Measurements from ENCODE around the gene COL6A2.
"Not testable (repeated sequence)": the region's sequence is repeated elsewhere in the genome, so short reads cannot be mapped to it uniquely, and the experiment has no call there.

COL6A2 gene

GRCh38 chr21:46141767-46142581 is 44.1 kb downstream of the COL6A2 start:
- no peak for DNase-seq (ENCODE audit: low read depth, low spot score)

DNA sequence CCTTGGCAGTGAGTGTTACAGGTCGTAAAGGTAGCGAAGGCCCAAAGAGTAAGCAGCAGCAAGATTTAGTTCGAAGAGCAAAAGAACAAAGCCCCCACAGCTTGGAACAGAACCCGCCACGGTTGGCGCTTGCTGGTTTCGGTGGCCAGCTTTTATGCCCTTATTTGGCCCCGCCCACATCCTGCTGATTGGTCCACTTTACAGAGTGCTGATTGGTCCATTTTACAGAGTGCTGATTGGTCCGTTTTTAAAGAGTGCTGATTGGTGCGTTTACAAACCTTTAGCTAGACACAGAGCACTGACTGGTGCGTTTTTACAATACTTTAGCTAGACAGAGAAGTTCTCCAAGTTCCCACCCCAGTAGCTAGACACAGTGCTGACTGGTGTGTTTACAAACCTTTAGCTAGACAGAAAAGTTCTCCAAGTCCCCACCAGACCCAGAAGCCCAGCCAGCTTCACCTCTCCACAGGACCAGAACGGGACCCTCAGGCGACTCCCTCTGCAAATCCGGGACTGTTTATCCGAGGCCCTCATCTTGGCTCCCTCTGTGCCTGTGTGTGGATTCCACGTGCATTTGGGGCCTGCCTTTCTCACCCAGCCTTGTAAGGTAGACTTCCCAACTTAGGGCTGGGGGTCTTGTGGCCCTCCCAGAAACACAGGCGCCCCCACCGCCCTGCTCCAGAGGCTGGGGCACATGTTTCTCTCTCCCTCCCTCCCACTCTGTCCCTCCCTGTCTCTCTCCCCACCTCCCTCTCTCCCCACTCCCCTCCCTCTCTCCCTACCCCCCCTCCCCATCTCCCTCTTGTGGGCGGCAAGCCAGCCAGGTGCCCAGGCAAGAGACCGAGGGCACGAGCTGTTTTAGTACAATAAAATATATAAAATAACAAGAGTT is 44.9 kb downstream of the COL6A2 start:
- no peak for DNase-seq (ENCODE audit: low read depth, low spot score)

GRCh38 chr21:46144464-46145070 is 46.7 kb downstream of the COL6A2 start:
- no peak for DNase-seq (ENCODE audit: low read depth, low spot score)

- no peak for DNase-seq (ENCODE audit: low read depth, low spot score)
Measured at GRCh38 chr21:46145159-46145839, 47.4 kb downstream of the COL6A2 start.

GRCh38 chr21:46145840-46146691 is 48.2 kb downstream of the COL6A2 start:
- DNase-seq (ENCODE audit: low read depth, low spot score) = no peak

DNA sequence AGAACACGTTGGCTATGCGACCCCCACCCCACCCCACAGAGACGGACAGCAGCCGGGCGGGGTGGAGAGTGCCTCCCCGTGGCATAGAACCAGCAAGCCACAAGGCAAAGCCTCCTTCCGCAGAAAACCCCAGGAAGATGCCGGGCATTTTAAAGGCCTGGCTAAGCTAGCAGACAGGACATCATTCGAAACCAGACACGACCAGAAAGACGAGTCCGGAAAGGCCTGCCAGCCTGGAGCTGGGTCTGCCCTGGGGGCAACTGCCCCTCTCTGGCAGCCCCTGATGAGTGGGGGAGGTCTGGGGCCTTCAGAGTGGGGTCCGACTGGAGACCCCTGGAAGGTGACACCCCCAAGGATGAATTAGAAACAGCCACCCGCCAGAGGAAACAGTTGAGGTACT is 48.9 kb downstream of the COL6A2 start:
- DNase-seq (ENCODE audit: low read depth, low spot score) = no peak

DNA sequence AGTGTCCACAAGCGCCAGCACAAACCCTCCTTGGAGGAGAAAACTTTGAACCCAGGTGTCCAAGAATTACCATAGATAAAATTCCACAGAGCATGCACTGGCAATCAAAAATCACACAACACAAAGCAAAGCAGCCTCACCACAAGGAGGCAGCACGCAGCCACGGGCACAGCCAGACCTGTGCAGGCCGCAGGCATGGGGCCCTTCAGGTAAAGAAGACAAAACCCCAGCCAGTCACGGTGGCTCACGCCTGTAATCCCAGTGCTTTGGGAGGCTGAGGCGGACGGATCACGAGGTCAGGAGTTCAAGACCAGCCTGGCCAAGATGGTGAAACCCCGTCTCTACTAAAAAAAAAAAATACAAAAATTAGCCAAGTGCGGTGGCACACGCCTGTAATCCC is 49.5 kb downstream of the COL6A2 start:
- not testable (repeated sequence) for DNase-seq (ENCODE audit: low read depth, low spot score)

DNA sequence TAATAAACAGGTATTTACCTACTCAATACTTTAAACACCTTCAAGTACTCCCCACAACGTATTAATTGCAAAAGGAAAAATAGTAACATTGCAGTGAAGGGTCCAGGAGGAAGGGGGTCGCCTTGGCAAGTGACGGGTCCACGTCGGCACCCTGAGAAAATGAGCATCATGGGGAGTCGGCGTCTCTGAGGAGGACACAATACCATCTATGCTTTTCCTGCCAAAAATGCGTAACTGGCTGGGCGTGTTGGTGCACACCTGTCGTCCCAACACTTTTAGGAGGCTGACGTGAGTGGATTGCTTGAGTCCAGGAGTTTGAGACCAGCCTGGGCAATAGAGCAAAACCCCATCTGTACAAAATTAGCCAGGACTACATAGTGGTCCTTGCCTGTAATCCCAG is 50.2 kb downstream of the COL6A2 start:
- DNase-seq (ENCODE audit: low read depth, low spot score) = no peak

- DNase-seq (ENCODE audit: low read depth, low spot score) = no peak
Measured at GRCh38 chr21:46149205-46149901, 51.4 kb downstream of the COL6A2 start.

GRCh38 chr21:46150073-46150472 is 52.2 kb downstream of the COL6A2 start:
- no peak for DNase-seq (ENCODE audit: low read depth, low spot score)

DNA sequence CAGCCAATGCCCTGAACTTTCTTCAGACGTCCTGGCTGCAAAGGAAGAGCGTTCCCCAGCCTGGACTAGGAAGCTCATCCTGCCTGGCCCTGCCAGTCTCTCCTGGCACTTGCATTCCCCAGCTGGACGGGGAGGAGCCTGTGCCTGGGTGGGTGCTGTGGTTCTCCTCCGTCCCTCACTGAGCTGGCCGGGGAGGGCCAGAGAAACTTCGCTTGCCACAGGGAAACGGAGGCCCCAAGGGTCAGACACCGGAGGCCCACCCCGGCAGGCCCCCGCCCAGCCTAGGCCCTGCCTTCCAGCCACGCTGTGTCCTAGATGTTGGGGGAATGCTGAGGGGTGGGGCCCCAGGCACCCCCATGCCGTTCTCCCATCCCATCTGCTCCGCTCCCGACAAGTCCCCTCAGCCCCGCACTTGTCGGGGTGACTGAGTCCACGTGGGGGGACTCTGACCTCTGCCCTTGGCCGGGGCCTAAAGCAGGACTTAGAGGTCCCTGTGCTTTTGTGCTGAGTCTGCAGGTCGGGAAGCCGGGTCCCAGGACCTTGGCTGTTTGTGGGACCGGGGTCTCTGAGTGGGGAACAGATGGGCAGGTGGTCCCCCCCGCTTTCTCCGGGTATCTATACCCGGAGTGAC is 52.7 kb downstream of the COL6A2 start:
- no peak for DNase-seq (ENCODE audit: low read depth, low spot score)

DNA sequence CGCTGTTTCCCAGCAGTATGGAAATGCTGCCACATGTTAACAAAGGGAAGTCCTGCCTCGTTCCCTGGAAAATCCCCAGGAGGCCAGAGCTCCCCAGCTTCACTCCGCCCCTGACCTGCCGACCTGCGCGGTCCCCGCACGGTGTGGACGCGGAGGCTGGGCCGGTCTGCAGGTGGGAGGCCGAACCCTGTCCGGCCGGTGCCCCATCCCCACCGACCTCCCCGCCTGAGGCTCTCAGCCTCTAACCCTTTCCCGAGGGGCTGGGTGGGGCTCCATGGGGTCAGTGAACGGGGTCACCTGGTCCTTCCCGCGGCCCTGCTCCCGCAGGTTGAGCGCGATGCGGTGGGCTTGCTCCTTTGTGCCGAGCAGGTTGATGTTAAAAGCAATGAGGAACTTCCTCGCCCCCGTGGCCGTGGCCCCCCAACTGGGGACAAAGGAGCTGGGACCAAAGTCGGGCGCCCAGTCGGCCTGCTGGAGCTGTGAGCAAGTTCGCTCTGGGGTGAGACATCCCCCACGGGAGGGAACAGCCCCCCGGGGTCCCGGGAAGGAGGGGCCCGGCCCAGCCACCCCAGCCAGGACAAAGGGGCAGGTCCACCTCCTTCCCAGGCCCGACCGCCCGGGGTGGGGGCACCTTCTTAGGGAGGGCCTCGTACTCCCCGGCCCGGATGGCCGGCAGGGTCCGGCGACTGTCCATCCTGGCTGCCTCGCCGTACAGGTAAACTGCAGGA is 53.5 kb downstream of the COL6A2 start:
- no peak for DNase-seq (ENCODE audit: low read depth, low spot score)

- no peak for DNase-seq (ENCODE audit: low read depth, low spot score)
Measured at GRCh38 chr21:46151989-46152926, 54.3 kb downstream of the COL6A2 start.

DNA sequence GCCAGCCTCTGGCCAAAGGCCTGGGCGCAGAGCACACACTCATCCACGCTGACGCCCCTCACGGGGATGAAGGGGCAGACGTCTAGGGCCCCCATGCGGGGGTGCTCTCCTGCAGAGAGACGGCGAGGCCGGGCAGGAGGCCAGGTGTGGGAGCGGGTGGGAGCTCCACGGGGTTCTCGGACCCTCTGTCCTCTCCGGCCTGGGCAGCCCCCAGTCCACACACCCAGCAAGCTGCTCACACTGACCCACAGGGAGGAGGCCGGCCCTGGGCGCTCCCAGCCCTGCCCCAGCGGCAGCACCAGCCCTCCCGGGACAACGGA is 55.0 kb downstream of the COL6A2 start:
- DNase-seq (ENCODE audit: low read depth, low spot score) = no peak

DNA sequence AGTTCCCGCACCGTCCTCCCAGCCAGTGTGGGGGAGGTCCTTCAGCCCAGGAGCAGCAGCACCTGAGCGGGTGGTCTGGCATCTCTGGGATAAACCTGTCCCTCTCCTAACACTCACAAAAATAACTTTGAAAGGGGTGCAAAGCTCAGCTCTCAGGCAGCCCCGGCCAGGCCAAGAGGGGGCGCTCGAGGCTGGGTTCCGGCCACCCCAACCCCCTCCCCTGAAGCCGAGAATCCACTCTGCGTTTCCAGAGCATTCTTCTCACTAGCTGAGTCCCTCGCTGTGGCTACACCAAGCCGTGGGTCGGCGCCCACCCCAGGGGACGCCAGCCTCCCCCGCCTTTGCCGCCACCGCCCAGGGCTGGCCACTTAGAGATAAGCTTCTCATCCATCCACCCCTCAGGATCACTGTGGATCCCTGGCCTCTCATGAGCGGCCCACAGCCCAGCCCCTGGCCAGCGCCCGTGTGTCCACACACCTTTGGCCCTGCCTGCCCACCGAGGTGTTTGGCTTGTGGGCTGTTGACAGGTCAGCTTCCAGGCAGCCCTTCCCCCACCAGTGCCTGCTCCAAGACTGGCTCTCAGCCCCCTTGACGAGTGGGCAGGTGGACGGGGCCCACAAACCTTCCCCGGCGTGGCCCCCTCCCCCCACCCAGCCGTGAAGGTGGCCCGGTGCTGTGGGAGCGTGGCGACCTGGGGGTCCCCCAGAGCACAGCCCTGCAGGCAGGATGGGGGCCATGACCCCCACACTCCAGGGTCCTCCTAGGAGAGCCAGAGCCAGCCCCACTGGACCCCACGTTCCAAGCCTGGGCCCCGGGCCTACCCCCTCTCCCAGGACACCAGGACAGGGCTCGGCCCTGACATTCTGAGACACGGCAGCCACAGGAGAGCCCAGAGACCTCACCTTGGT is 55.6 kb downstream of the COL6A2 start:
- DNase-seq (ENCODE audit: low read depth, low spot score) = no peak

DNA sequence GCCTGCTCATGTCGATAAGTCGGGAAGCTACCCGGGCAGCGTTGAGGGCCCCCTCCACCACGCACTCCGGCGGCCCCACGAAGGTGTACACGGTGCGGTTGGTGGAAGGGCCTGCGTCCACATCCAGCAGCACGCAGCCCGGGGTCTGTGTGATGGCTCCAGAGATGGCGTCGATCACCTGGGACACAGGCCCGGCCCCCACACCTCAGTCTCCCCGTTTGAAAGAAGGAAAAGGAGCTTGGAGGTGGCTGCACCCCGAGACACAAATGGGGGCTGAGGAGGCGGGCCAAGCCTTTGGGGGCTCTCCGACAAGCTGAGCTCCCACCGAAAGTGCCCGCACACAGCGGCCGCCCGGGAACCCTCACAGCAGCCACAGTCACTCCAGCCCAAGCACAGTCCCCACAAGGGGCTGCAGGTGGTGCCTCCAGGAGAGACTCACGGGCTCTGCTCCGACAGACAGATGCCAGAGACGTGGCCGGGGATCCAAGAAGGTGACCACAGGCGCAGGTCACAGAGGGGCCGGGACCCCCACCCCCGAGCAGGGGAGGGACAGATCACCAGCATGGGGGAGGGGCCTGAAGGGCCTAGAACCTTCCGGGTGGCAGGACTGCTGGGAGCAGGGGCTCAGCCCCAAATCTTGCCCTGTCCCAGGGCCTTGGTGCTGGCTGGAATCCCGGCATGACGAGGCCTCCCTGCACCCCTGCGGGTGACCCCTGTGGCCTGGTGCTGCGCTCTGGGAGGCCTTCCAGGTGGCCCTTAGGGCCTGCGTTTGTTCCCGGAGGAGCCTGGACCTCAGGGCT is 56.4 kb downstream of the COL6A2 start:
- DNase-seq (ENCODE audit: low read depth, low spot score) = no peak

All from smooth muscle cell of the brain vasculature (primary cell).